ENCODE results near the gene CNGA3. TPM values are rescaled to one million over a fixed set of nuclear protein-coding genes. Genes with fewer than 3 reads are reported as not detected.

Gene CNGA3
- total RNA-seq, 2 donors from 2014 or later, result not detected

DNA sequence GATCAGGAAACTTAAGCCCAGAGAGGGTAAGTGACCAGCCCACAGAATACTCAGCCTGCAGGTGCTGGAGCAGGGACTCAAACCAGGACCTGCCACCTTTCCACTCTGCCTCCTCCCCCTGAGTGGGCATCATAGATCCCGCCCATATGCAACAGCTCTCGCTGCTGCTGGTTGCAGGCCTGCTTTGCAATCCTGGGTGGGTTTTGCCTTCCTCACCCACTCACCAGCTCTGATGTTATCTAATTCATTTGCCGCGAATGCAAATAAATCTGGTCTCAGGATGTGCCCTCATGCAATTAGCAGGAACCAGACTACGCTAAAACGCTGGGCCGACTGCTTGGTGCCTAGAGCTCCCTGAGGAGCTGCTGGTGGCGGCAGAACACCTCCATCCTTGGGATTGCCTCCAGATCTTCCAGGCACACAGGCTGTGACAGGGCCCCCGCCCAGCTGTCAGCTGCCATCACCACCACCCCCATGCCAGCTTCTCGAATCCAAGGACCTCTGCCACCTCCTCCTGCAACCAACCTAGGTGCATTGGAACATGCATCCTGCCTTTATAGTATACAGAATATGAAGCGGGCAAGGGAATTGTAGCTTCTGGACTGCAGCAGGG is 28.8 kb downstream of the CNGA3 start:
- Mint-ChIP-seq H3K4me1 (peaks cover 3% of the 10 kb centered on the region), H3K4me3 (no peak overlapping the region), H3K27ac (no peak overlapping the region)

DNA sequence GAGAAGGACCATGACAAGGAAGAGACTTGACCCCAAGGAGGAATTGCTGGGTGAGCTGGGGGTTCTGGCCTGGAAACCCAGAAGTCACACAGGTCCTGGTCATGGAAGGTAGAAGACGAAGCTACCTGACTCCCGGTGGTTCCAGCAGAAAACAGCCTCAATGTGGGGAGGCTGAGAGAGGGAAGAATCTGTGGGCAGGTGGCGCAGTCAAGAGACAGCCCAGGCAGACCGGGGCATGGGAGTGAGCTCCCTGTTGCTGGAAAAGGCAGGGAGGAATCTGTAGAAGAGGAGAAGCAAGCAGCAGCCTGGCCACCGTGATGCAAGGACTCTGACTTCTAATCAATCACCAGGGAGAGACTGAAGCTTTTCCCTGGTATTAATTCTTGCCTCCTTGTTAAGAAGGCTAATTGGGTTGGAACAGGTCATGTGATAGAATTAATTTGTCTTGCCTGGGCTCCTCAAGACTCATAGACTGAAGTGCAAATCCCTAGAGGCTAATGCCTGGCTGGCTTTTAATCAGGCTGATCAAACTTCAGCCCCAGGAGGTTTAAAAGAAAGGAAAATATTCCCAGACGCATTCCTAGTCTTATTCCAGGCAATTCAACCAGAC is 30.1 kb downstream of the CNGA3 start:
- Mint-ChIP-seq H3K27me3 (peaks cover 75% of the 10 kb centered on the region), H3K27ac (no peak overlapping the region), H3K36me3 (ENCODE audit: low read depth) (peaks cover 2% of the 10 kb centered on the region), H3K4me3 (no peak overlapping the region), H3K4me1 (peaks cover 3% of the 10 kb centered on the region)
- no peaks in the 10 kb centered on the region for H3K9me3 ChIP-seq (ENCODE audit: control insufficient read depth, low read length, poor library complexity, severe bottlenecking)
- DNase-seq (no peak), ATAC-seq (no peak)

More for the DNA sequence above, 28.8 kb downstream of the CNGA3 start:
- no peak for DNase-seq
- no peaks in the 10 kb centered on the region for H3K9me3 ChIP-seq (ENCODE audit: control insufficient read depth, low read length, poor library complexity, severe bottlenecking)
- peaks cover 3% of the 10 kb centered on the region for H3K36me3 Mint-ChIP-seq (ENCODE audit: low read depth)
- no peak for ATAC-seq
- H3K27me3 Mint-ChIP-seq, result peaks cover 82% of the 10 kb centered on the region

DNA sequence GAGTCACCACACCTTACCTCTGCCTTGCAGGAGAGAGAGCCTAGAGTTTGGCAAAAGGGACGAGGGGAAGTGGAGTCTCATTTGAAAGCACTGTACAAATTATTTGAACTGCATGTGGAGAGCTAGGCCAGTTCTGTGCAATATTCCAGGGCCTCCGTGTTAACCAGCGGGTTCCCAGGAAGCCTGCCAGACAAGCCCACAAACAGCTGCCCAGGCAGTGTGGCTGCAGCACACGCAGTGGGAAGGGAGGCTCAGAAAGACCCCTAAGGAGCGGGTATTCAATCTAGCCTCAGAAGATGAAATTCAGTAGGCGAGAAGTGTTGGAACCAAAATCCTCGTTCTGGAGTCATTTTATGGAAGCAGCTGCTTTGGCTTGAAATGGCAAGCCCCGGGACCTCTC is 30.7 kb downstream of the CNGA3 start:
- Mint-ChIP-seq H3K27ac (no peak overlapping the region), H3K36me3 (ENCODE audit: low read depth) (peaks cover 3% of the 10 kb centered on the region), H3K4me1 (peaks cover 3% of the 10 kb centered on the region), H3K4me3 (no peak overlapping the region), H3K27me3 (peaks cover 75% of the 10 kb centered on the region)
- ATAC-seq (no peak), DNase-seq (no peak)
- no peaks in the 10 kb centered on the region for H3K9me3 ChIP-seq (ENCODE audit: control insufficient read depth, low read length, poor library complexity, severe bottlenecking)

DNA sequence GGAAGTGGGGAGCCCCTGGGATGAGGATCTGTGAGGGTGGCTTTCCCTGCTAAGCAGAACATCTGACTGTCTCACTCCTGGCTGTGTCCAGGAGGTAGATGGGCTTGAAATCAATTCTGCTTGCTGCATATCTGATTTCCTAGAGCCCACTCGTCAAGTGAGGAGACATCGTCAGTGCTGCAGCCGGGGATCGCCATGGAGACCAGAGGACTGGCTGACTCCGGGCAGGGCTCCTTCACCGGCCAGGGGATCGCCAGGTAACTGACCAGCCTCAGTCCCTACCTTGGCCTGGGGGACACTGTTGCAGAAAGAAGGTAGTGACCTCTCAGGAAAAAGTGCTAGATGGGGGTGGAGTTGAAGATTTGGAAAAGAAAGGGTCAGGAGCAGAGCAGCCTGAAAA is 31.3 kb downstream of the CNGA3 start:
- peaks cover 3% of the 10 kb centered on the region for H3K4me1 Mint-ChIP-seq
- no peak for ATAC-seq
- H3K27me3 Mint-ChIP-seq, result peaks cover 75% of the 10 kb centered on the region
- no peak for DNase-seq
- peaks cover 3% of the 10 kb centered on the region for H3K36me3 Mint-ChIP-seq (ENCODE audit: low read depth)
- no peak overlapping the region for H3K27ac Mint-ChIP-seq
- no peak overlapping the region for H3K4me3 Mint-ChIP-seq
- no peaks in the 10 kb centered on the region for H3K9me3 ChIP-seq (ENCODE audit: control insufficient read depth, low read length, poor library complexity, severe bottlenecking)

DNA sequence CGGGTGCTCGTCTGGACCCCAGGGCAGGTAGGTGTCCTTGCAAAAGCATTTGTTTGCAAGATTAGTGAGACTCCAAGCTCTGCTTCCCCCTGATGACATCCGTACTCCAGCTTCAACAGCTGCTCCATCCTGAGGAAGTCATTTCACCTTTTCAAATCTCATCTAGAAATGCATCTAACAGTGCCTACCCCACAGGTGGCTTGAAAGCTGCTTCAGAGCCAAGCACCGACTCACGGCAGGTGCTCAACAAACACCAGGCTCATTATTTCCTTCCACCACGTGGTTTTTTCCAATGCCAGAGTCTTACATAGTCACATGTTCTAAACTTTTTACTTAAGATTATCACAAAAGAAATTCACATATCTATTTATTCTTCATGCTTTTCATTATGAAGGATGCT is 31.9 kb downstream of the CNGA3 start:
- Mint-ChIP-seq H3K4me3 (no peak overlapping the region), H3K27me3 (peaks cover 73% of the 10 kb centered on the region), H3K36me3 (ENCODE audit: low read depth) (peaks cover 3% of the 10 kb centered on the region), H3K27ac (no peak overlapping the region), H3K4me1 (no peaks in the 10 kb centered on the region)
- DNase-seq, result no peak
- no peaks in the 10 kb centered on the region for H3K9me3 ChIP-seq (ENCODE audit: control insufficient read depth, low read length, poor library complexity, severe bottlenecking)
- no peak for ATAC-seq

DNA sequence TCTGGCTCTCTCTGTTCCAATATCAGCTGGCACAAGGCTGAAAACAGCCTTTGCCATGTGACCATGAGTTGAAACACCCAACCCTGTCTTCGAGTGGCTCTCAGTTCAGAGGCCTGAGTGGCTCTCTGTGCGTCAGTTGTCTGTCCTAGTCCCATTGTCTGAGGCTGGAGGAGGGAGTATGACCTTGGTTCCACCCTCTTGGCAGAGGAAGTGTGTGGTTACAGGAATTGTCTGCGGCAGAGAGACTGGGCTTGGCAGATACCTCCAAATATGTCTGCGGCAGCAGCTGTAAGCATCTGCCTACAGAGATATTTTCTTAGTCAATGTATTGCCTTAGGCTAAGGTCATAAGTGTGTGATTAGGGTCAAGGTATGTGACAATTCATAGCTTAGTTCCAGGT is 32.6 kb downstream of the CNGA3 start:
- H3K27me3 Mint-ChIP-seq, result peaks cover 67% of the 10 kb centered on the region
- H3K9me3 ChIP-seq (ENCODE audit: control insufficient read depth, low read length, poor library complexity, severe bottlenecking), result no peaks in the 10 kb centered on the region
- no peaks in the 10 kb centered on the region for H3K4me1 Mint-ChIP-seq
- no peak overlapping the region for H3K4me3 Mint-ChIP-seq
- peaks cover 3% of the 10 kb centered on the region for H3K36me3 Mint-ChIP-seq (ENCODE audit: low read depth)
- no peak for ATAC-seq
- H3K27ac Mint-ChIP-seq, result no peak overlapping the region
- no peak for DNase-seq

DNA sequence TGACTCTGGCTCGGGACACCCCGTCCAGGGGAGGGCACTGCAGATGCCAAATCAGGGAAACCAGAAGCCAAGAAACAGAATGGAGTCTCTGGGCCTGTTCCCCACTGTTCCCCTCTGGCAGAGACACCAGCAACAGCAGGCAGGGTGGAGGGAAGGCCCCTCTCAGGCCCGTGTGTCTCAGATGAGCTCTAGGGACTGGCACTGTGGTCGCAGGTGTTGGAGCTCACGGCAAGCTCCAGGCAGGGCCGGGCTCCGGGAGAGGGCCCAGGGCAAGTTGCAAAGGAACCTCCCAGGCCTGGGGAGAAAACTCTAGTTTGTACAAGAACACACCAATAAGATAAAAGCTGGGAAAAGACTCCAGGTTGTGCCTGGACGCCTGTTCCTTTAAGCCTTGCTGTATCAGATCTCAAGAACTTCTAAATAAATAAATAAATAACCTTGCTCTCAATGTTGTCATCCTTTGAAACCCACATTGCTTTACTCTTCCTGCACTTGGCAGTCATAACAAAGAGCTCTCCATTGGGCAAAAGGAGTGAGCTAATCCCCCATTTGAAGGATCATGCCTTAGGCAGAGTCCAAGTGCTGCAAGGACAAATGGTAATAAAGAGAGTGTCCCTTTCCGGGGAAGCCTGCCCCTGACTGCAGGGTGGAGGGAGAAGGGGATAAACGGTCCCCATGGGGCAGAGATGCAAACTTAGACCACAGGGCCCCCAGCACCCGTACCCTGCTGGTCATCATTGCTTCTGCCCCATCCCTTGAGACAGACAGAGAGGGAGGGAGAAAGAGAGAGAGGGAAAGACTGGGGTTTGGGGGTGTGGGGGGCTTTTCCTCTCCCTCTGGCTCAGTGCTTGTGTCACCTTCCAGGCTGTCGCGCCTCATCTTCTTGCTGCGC is 33.3 kb downstream of the CNGA3 start:
- H3K9me3 ChIP-seq (ENCODE audit: control insufficient read depth, low read length, poor library complexity, severe bottlenecking), result no peaks in the 10 kb centered on the region
- peaks cover 64% of the 10 kb centered on the region for H3K27me3 Mint-ChIP-seq
- ATAC-seq (no peak), DNase-seq (no peak)
- H3K4me1 Mint-ChIP-seq, result no peaks in the 10 kb centered on the region
- peaks cover 3% of the 10 kb centered on the region for H3K36me3 Mint-ChIP-seq (ENCODE audit: low read depth)
- no peak overlapping the region for H3K4me3 Mint-ChIP-seq
- H3K27ac Mint-ChIP-seq, result no peak overlapping the region

DNA sequence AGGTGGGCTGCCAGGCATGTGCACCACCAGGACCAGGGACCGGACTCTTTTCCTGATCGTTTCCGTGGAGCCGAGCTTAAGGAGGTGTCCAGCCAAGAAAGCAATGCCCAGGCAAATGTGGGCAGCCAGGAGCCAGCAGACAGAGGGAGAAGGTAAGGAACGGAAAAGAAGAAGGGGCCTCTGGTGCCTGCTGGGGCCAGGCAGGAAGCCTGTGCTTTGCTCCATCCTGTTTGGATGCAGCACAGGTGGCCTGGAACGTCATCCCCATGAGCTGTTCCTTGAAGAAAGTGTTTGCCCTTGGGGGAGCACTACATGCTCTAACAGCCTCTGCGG is 33.9 kb downstream of the CNGA3 start:
- Mint-ChIP-seq H3K27ac (no peak overlapping the region), H3K4me3 (no peak overlapping the region), H3K27me3 (peaks cover 64% of the 10 kb centered on the region), H3K36me3 (ENCODE audit: low read depth) (peaks cover 3% of the 10 kb centered on the region), H3K4me1 (peaks cover 3% of the 10 kb centered on the region)
- no peak for ATAC-seq
- no peak for DNase-seq
- H3K9me3 ChIP-seq (ENCODE audit: control insufficient read depth, low read length, poor library complexity, severe bottlenecking), result no peaks in the 10 kb centered on the region

DNA sequence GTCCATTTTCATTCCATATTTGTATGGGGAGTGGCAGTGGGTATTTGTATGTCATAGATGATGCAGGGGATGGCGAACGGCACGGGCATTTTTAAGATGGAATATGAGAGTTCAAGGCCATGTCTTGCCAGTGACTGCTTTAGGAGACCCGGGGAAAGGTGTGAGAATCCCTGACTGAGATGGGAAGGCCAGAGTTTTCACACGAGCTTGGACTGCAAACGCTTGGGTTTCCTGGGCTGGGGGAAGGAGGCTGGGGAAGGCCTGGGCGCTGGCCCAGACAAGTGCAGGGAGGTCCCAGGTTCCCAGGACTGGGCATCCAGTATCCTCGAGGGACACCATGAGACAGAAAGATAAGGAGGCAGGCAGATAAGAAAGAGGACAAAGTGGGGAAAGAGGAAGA is 35.2 kb downstream of the CNGA3 start:
- Mint-ChIP-seq H3K36me3 (ENCODE audit: low read depth) (peaks cover 3% of the 10 kb centered on the region), H3K27ac (no peak overlapping the region), H3K4me3 (no peak overlapping the region), H3K4me1 (peaks cover 3% of the 10 kb centered on the region), H3K27me3 (peaks cover 55% of the 10 kb centered on the region)
- ATAC-seq, result no peak
- DNase-seq, result no peak
- no peaks in the 10 kb centered on the region for H3K9me3 ChIP-seq (ENCODE audit: control insufficient read depth, low read length, poor library complexity, severe bottlenecking)

DNA sequence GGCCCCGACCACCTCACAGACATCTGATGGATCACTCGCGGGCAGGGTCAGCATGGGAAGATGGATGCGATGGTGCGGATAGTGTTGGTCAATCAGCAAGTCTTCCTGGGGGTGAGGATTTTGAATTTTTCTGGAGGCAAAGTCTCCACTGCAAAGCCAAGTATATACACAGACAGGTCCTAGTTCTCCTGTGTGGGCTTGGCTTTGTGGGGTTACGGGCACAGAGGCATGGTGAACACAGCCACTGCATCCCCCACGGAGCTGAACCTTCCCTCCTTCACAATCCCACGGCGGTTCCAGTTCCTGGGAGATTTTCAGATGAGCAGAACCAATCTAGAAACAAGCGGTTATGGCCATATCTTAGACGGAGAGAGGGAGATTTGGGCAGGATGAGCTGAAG is 35.8 kb downstream of the CNGA3 start:
- H3K4me3 Mint-ChIP-seq, result no peak overlapping the region
- no peak for ATAC-seq
- H3K36me3 Mint-ChIP-seq (ENCODE audit: low read depth), result peaks cover 3% of the 10 kb centered on the region
- no peak overlapping the region for H3K27ac Mint-ChIP-seq
- no peaks in the 10 kb centered on the region for H3K9me3 ChIP-seq (ENCODE audit: control insufficient read depth, low read length, poor library complexity, severe bottlenecking)
- no peak for DNase-seq
- peaks cover 3% of the 10 kb centered on the region for H3K4me1 Mint-ChIP-seq
- peaks cover 51% of the 10 kb centered on the region for H3K27me3 Mint-ChIP-seq

DNA sequence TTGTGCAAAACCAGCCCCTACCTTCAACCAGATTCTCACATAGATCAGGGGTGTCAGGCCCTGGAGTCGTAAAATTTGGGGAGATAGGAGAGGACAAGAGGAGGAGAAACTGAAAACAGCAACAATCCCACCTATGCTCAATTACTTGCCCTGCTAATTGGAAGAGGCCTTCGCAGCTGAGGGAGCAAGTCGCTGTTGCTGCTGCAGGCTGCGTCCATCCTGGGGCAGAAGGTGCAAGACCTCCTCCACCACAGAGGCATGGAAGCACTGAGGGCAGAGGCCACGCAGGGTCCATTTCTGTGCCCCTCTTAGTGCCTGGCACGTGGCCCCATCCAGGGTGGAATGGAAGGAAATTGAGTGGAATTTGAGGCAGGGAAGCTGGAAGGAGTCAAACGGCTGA is 36.5 kb downstream of the CNGA3 start:
- Mint-ChIP-seq H3K27ac (no peak overlapping the region), H3K36me3 (ENCODE audit: low read depth) (peaks cover 3% of the 10 kb centered on the region), H3K4me1 (peaks cover 3% of the 10 kb centered on the region), H3K27me3 (peaks cover 45% of the 10 kb centered on the region), H3K4me3 (no peak overlapping the region)
- no peaks in the 10 kb centered on the region for H3K9me3 ChIP-seq (ENCODE audit: control insufficient read depth, low read length, poor library complexity, severe bottlenecking)
- DNase-seq (no peak), ATAC-seq (no peak)

DNA sequence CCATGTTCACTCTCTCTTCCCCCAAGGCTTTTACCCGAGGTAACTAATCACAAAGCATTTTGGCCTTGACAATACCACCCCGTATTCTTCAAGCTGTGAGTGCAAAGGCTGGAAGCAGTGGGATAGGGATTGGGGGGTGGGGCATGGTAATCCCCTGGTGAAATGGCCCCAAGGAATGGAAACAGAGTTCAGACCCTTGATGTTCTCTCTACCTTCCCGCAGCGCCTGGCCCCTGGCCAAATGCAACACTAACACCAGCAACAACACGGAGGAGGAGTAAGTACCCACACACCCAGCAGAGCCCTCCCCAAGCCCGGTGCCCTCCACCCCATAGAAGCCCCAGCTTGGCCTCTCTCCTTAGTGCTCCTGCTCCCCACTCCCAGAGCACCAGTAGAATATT is 36.9 kb downstream of the CNGA3 start:
- Mint-ChIP-seq H3K36me3 (ENCODE audit: low read depth) (peaks cover 3% of the 10 kb centered on the region), H3K4me3 (no peak overlapping the region), H3K27ac (no peak overlapping the region), H3K27me3 (peaks cover 44% of the 10 kb centered on the region), H3K4me1 (peaks cover 3% of the 10 kb centered on the region)
- no peak for ATAC-seq
- no peaks in the 10 kb centered on the region for H3K9me3 ChIP-seq (ENCODE audit: control insufficient read depth, low read length, poor library complexity, severe bottlenecking)
- no peak for DNase-seq

DNA sequence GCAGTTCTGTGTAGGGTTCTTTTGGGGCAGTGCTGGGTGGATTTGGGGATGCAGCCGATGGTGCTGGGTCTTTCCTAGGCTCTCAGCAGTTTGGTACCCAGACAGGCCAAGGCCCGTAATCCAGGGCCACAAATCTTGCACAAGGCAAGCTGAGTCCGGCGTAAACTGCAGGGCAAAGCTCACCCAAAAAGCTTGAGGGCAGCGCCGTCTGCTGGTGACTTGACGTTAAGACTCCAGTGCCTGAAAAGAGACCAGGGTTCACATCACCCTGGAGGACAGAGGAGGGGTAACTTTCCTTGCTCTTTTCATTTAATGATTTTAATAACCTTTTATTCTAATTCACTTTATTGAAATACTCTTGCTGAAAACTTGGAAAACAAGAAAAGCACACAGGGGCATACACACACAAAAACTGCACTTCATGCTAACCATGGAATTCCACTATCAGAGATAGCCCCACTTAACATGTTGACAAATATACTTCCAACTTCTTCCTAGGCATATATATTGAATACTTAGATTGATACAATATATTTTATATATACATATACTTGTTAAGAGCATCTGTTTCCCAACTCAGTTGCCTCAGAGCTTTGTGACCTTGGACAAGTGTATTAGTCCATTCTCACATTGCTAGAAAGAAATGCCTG is 38.9 kb downstream of the CNGA3 start:
- Mint-ChIP-seq H3K4me1 (peaks cover 3% of the 10 kb centered on the region), H3K4me3 (no peak overlapping the region), H3K36me3 (ENCODE audit: low read depth) (peaks cover 3% of the 10 kb centered on the region), H3K27me3 (peaks cover 43% of the 10 kb centered on the region), H3K27ac (peak overlapping the region; percentile 32)
- peak; percentile 32 to 68 (median 43) for DNase-seq
- peak; percentile 84 for ATAC-seq
- no peaks in the 10 kb centered on the region for H3K9me3 ChIP-seq (ENCODE audit: control insufficient read depth, low read length, poor library complexity, severe bottlenecking)

Measured in T-helper 17 cell (primary cell).